Measurements from ENCODE around the gene MYO6.

Gene MYO6

GRCh38 chr6:75870389-75870788 is 121.3 kb downstream of the MYO6 start:
- H3K4me3 ChIP-seq (ENCODE audit: low read length), result no peak overlapping the region
- no peak for DNase-seq (ENCODE audit: low read depth)
- no peak for TF ChIP-seq CTCF (IDR thresholded peaks at IDR 0.05; ENCODE audit: insufficient read depth, low read depth, low read length, missing control alignments)

- no peak for DNase-seq (ENCODE audit: low read depth)
- no peak overlapping the region for H3K4me3 ChIP-seq (ENCODE audit: low read length)
- TF ChIP-seq CTCF (IDR thresholded peaks at IDR 0.05; ENCODE audit: insufficient read depth, low read depth, low read length, missing control alignments), result no peak
Measured at GRCh38 chr6:75874224-75874623, 125.2 kb downstream of the MYO6 start.

GRCh38 chr6:75876152-75876551 is 127.1 kb downstream of the MYO6 start:
- H3K4me3 ChIP-seq (ENCODE audit: low read length), result no peak overlapping the region
- no peak for DNase-seq (ENCODE audit: low read depth)
- no peak for TF ChIP-seq CTCF (IDR thresholded peaks at IDR 0.05; ENCODE audit: insufficient read depth, low read depth, low read length, missing control alignments)

GRCh38 chr6:75880305-75880704 is 131.3 kb downstream of the MYO6 start:
- no peak for TF ChIP-seq CTCF (IDR thresholded peaks at IDR 0.05; ENCODE audit: insufficient read depth, low read depth, low read length, missing control alignments)
- no peak overlapping the region for H3K4me3 ChIP-seq (ENCODE audit: low read length)
- DNase-seq (ENCODE audit: low read depth), result no peak

GRCh38 chr6:75882734-75883133 is 133.7 kb downstream of the MYO6 start:
- no peak for TF ChIP-seq CTCF (IDR thresholded peaks at IDR 0.05; ENCODE audit: insufficient read depth, low read depth, low read length, missing control alignments)
- DNase-seq (ENCODE audit: low read depth), result peak; percentile 84
- H3K4me3 ChIP-seq (ENCODE audit: low read length), result no peak overlapping the region

- DNase-seq (ENCODE audit: low read depth), result no peak
- TF ChIP-seq CTCF (IDR thresholded peaks at IDR 0.05; ENCODE audit: insufficient read depth, low read depth, low read length, missing control alignments), result no peak
- no peak overlapping the region for H3K4me3 ChIP-seq (ENCODE audit: low read length)
Measured at GRCh38 chr6:75884822-75885221, 135.8 kb downstream of the MYO6 start.

GRCh38 chr6:75892384-75892783 is 143.3 kb downstream of the MYO6 start:
- no peak for DNase-seq (ENCODE audit: low read depth)
- TF ChIP-seq CTCF (IDR thresholded peaks at IDR 0.05; ENCODE audit: insufficient read depth, low read depth, low read length, missing control alignments), result no peak
- no peak overlapping the region for H3K4me3 ChIP-seq (ENCODE audit: low read length)

All from epithelial cell of esophagus (primary cell).